Measurements from ENCODE around the gene CHIC1. TPM values are rescaled to one million over a fixed set of nuclear protein-coding genes. Genes with fewer than 3 reads are reported as not detected.

CHIC1 gene
- polyA plus RNA-seq, 2 of the 4 experiments (the other 2 are of a cell fraction), result 7.8 to 13.7 TPM

- Histone ChIP-seq H3K4me3 (no peak overlapping the region), H3K27ac (no peak overlapping the region; a peak in 1 of 6 replicates), H3K4me1 (0 out of 3 replicates have a peak, but pooled peaks cover 3% of the 10 kb centered on the region), H3K9me3 (no peaks in the 10 kb centered on the region), H3K4me2 (peak overlapping the region; percentile 69; the same call in 2 of the 3 replicates)
- no peak for DNase-seq (ENCODE audit: low read depth in 1 of 2, low spot score in 1 of 2)
- ChIA-PET POLR2A (no interaction called here), CTCF (no interaction called here)
- no peak for ATAC-seq
- no peak for TF ChIP-seq RNF2 (IDR thresholded peaks at IDR 0.05; ENCODE audit: borderline replicate concordance, low read depth)
- TF ChIP-seq ZC3H11A (IDR thresholded peaks at IDR 0.05), result no peak
- no peak for TF ChIP-seq ESRRA (IDR thresholded peaks at IDR 0.05; ENCODE audit: borderline replicate concordance, low read length)
- TF ChIP-seq FOSB (CRISPR knock-in tag; IDR thresholded peaks at IDR 0.05), result no peak
- TF ChIP-seq, protein P1, sequence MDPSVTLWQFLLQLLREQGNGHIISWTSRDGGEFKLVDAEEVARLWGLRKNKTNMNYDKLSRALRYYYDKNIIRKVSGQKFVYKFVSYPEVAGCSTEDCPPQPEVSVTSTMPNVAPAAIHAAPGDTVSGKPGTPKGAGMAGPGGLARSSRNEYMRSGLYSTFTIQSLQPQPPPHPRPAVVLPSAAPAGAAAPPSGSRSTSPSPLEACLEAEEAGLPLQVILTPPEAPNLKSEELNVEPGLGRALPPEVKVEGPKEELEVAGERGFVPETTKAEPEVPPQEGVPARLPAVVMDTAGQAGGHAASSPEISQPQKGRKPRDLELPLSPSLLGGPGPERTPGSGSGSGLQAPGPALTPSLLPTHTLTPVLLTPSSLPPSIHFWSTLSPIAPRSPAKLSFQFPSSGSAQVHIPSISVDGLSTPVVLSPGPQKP (IDR thresholded peaks at IDR 0.05; ENCODE audit: low read depth, low read length), result no peak
- TF ChIP-seq HEYL (CRISPR knock-in tag; IDR thresholded peaks at IDR 0.05), result no peak
- no peak for TF ChIP-seq CEBPB (IDR thresholded peaks at IDR 0.05)
- no peak for TF ChIP-seq BHLHE40 (IDR thresholded peaks at IDR 0.05; ENCODE audit: low read depth, low read length)
- no peak for TF ChIP-seq HOXB13 (CRISPR knock-in tag; IDR thresholded peaks at IDR 0.05; ENCODE audit: low read depth)
- no peak for TF ChIP-seq TP53 (CRISPR knock-in tag; IDR thresholded peaks at IDR 0.05)
- TF ChIP-seq USF2 (IDR thresholded peaks at IDR 0.05), result no peak
- TF ChIP-seq, protein P2, sequence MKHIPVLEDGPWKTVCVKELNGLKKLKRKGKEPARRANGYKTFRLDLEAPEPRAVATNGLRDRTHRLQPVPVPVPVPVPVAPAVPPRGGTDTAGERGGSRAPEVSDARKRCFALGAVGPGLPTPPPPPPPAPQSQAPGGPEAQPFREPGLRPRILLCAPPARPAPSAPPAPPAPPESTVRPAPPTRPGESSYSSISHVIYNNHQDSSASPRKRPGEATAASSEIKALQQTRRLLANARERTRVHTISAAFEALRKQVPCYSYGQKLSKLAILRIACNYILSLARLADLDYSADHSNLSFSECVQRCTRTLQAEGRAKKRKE (CRISPR knock-in tag; IDR thresholded peaks at IDR 0.05; ENCODE audit: low read depth), result no peak
- no peak for TF ChIP-seq EP300 (IDR thresholded peaks at IDR 0.05)
- no peak for TF ChIP-seq MAX (IDR thresholded peaks at IDR 0.05)
- no peak for TF ChIP-seq CBX8 (IDR thresholded peaks at IDR 0.05)
- TF ChIP-seq NFE2L2 (conservative IDR thresholded peaks at IDR 0.05; ENCODE audit: low read length), result no peak
- no peak for TF ChIP-seq RCOR1 (IDR thresholded peaks at IDR 0.05; ENCODE audit: low read depth, low read length)
- TF ChIP-seq EHF (CRISPR knock-in tag; IDR thresholded peaks at IDR 0.05), result no peak
- no peak for TF ChIP-seq PHF8 (IDR thresholded peaks at IDR 0.05; ENCODE audit: borderline replicate concordance, low read depth)
- no peak for TF ChIP-seq NPAS2 (CRISPR knock-in tag; IDR thresholded peaks at IDR 0.05; ENCODE audit: borderline replicate concordance)
- peak; percentile 46 for FAIRE-seq
- 59% methylated on average over 3 of the region's 3 CpGs for WGBS (ENCODE audit: missing lambda C conversion rate)
These were observed 1.2 kb upstream of the CHIC1 start for GRCh38 chrX:73561801-73562200.

GRCh38 chrX:73562458-73562857 lies 539 bp upstream of the CHIC1 start:
- POLR2A ChIA-PET, result no interaction called here

More at GRCh38 chrX:73562458-73562857, 539 bp upstream of the CHIC1 start:
- FAIRE-seq (no peak), DNase-seq (ENCODE audit: low read depth in 1 of 2, low spot score in 1 of 2) (peak in 1 of 2 experiments; percentile 2), ATAC-seq (peak in 1 of 2 experiments; percentile 36; a peak in 3 of 6 replicates)
- Histone ChIP-seq H3K4me3 (peak overlapping the region; percentile 61), H3K9me3 (no peaks in the 10 kb centered on the region), H3K27ac (peak overlapping the region; percentile 79 to 95), H3K4me2 (peak overlapping the region; percentile 69), H3K4me1 (0 out of 3 replicates have a peak, but pooled peaks cover 3% of the 10 kb centered on the region)
- CTCF ChIA-PET, result no interaction called here
- WGBS (ENCODE audit: missing lambda C conversion rate), result 4% methylated on average over 3 of the region's 3 CpGs
- TF ChIP-seq KDM1A (IDR thresholded peaks at IDR 0.05; ENCODE audit: low read depth) (no peak), HDAC2 (IDR thresholded peaks at IDR 0.05) (no peak), NR3C1 (IDR thresholded peaks at IDR 0.05) (no peak), NFE2L2 (conservative IDR thresholded peaks at IDR 0.05; ENCODE audit: low read length) (no peak), RFX5 (IDR thresholded peaks at IDR 0.05) (no peak), ZFP36 (IDR thresholded peaks at IDR 0.05; ENCODE audit: borderline replicate concordance, partially characterized antibody) (no peak), PHF8 (IDR thresholded peaks at IDR 0.05; ENCODE audit: borderline replicate concordance, low read depth) (no peak), GATA3 (IDR thresholded peaks at IDR 0.05; ENCODE audit: borderline replicate concordance) (no peak), KDM5A (IDR thresholded peaks at IDR 0.05) (no peak), NPAS2 (CRISPR knock-in tag; IDR thresholded peaks at IDR 0.05; ENCODE audit: borderline replicate concordance) (no peak), HOXB13 (CRISPR knock-in tag; IDR thresholded peaks at IDR 0.05; ENCODE audit: low read depth) (no peak), HEYL (CRISPR knock-in tag; IDR thresholded peaks at IDR 0.05) (no peak), REST (IDR thresholded peaks at IDR 0.05) (no peak), SMC3 (IDR thresholded peaks at IDR 0.05) (no peak)

Data from A549 (cell line).